Measurements from ENCODE around the gene SH3RF3. TPM values are rescaled to one million over a fixed set of nuclear protein-coding genes. Genes with fewer than 3 reads are reported as not detected.

The SH3RF3 gene
- total RNA-seq, 2 experiments from 2014 or later = 1.9 to 2.3 TPM

GRCh38 chr2:109282865-109283264 lies 153.9 kb downstream of the SH3RF3 start:
- POLR2A ChIA-PET = no interaction called here
- CTCF ChIA-PET = interaction anchor here (1.3 kb wide), 1 partner anchor 228 kb away, joined by 3 read pairs; no protein-coding TSS in a partner anchor
- no peaks in the 10 kb centered on the region for H3K4me1 Mint-ChIP-seq (ENCODE audit: low read depth)
- no peak overlapping the region for H3K4me3 Mint-ChIP-seq
- no peaks in the 10 kb centered on the region for H3K27me3 Mint-ChIP-seq
- no peaks in the 10 kb centered on the region for H3K9me3 Mint-ChIP-seq
- ATAC-seq (no peak), DNase-seq (no peak)
- no peak overlapping the region for H3K27ac Mint-ChIP-seq
- no peaks in the 10 kb centered on the region for H3K36me3 Mint-ChIP-seq (ENCODE audit: low read depth)
- intact Hi-C loops (cut with micrococcal nuclease) = no loop called here
- TF ChIP-seq CTCF (IDR thresholded peaks at IDR 0.05) = no peak

GRCh38 chr2:109284826-109285225 lies 155.8 kb downstream of the SH3RF3 start:
- no peaks in the 10 kb centered on the region for H3K36me3 Mint-ChIP-seq (ENCODE audit: low read depth)
- DNase-seq (no peak), ATAC-seq (no peak)
- no peak overlapping the region for H3K27ac Mint-ChIP-seq
- intact Hi-C loops (cut with micrococcal nuclease) = no loop called here
- TF ChIP-seq CTCF (IDR thresholded peaks at IDR 0.05) = no peak
- ChIA-PET CTCF (no interaction called here), POLR2A (no interaction called here)
- no peak overlapping the region for H3K4me3 Mint-ChIP-seq
- H3K9me3 Mint-ChIP-seq = no peaks in the 10 kb centered on the region
- H3K4me1 Mint-ChIP-seq (ENCODE audit: low read depth) = no peaks in the 10 kb centered on the region
- H3K27me3 Mint-ChIP-seq = no peaks in the 10 kb centered on the region

- no peak for TF ChIP-seq CTCF (IDR thresholded peaks at IDR 0.05)
- intact Hi-C loops (cut with micrococcal nuclease) = no loop called here
- ATAC-seq (no peak), DNase-seq (no peak)
- POLR2A ChIA-PET = no interaction called here
- no peaks in the 10 kb centered on the region for H3K4me1 Mint-ChIP-seq (ENCODE audit: low read depth)
- no peaks in the 10 kb centered on the region for H3K9me3 Mint-ChIP-seq
- no peaks in the 10 kb centered on the region for H3K27me3 Mint-ChIP-seq
- CTCF ChIA-PET = no interaction called here
- H3K4me3 Mint-ChIP-seq = no peak overlapping the region
- H3K27ac Mint-ChIP-seq = no peak overlapping the region
- H3K36me3 Mint-ChIP-seq (ENCODE audit: low read depth) = no peaks in the 10 kb centered on the region
Measured at GRCh38 chr2:109285244-109285651, 156.2 kb downstream of the SH3RF3 start.

DNA sequence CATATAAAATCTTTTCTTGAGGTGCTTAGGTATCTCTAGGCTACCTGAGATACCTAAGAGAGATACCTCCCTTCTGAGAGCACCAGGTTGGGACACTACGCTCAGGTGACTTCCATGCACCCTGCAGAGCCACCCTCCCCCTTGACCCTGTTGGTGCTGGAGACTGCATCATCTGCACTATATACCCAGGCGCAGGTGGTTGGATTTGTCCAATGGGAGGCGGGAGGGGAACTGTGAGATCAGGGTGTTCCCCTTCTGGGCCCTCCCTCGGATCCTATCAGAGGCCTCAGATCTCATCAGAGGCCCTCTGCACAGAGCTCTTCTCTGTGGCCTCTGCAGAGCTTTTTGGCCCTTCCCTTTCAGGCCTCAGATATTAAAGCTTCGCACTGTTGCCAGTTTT lies 158.4 kb downstream of the SH3RF3 start:
- intact Hi-C loops (cut with micrococcal nuclease) = no loop called here
- ATAC-seq (no peak), DNase-seq (no peak)
- Mint-ChIP-seq H3K4me1 (ENCODE audit: low read depth) (no peaks in the 10 kb centered on the region), H3K27ac (no peak overlapping the region), H3K9me3 (no peaks in the 10 kb centered on the region), H3K4me3 (no peak overlapping the region), H3K27me3 (no peaks in the 10 kb centered on the region), H3K36me3 (ENCODE audit: low read depth) (no peaks in the 10 kb centered on the region)
- ChIA-PET POLR2A (no interaction called here), CTCF (no interaction called here)
- TF ChIP-seq CTCF (IDR thresholded peaks at IDR 0.05) = no peak

DNA sequence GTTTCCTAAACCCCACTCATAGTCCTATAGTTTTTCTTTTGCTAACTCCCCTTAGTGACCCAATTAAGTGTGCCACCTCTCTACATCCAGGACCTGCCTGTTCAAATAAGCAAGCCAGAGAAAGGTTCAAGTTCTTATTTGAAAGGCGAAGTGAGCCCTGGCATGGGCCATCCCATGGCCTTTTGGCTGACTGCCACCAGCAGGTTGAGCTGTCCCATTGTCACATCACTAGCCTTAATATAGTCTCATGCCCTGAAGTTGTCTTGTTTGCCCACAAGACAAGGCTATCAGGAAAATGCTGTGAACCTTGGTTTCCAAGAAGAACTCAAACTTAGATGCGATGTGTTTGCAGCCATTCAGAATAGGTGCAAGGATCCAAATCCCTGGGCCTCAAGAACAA lies 158.8 kb downstream of the SH3RF3 start:
- Mint-ChIP-seq H3K27me3 (no peaks in the 10 kb centered on the region), H3K4me1 (ENCODE audit: low read depth) (no peaks in the 10 kb centered on the region), H3K9me3 (no peaks in the 10 kb centered on the region), H3K4me3 (no peak overlapping the region), H3K36me3 (ENCODE audit: low read depth) (no peaks in the 10 kb centered on the region), H3K27ac (no peak overlapping the region)
- ChIA-PET POLR2A (no interaction called here), CTCF (no interaction called here)
- no peak for TF ChIP-seq CTCF (IDR thresholded peaks at IDR 0.05)
- intact Hi-C loops (cut with micrococcal nuclease) = no loop called here
- ATAC-seq (no peak), DNase-seq (no peak)

Measured in activated CD8-positive, alpha-beta T cell treated with anti-CD3 and anti-CD28 coated beads for 36 hours (primary cell).